NCI-H748 treated with DMSO at 0.1 percent for 48 hours (cell line): ENCODE results near the gene CCDC40.

Experiments
- DNase-seq: peaks from one replicate; lab custom pipeline; 2025; lab: John Stamatoyannopoulos, UW

Gene CCDC40

GRCh38 chr17:80000136-80000535 lies 36.3 kb upstream of the CCDC40 start:
- DNase-seq: no peak

- no peak for DNase-seq
Observed at GRCh38 chr17:80000981-80001775, 35.3 kb upstream of the CCDC40 start.

- no peak for DNase-seq
Observed at GRCh38 chr17:80002070-80002641, 34.3 kb upstream of the CCDC40 start.

- DNase-seq: no peak
Observed at GRCh38 chr17:80002690-80003490, 33.6 kb upstream of the CCDC40 start.

GRCh38 chr17:80003969-80004368 lies 32.5 kb upstream of the CCDC40 start:
- DNase-seq: no peak

- DNase-seq: no peak
Observed at GRCh38 chr17:80005360-80006338, 30.8 kb upstream of the CCDC40 start.

GRCh38 chr17:80006339-80006720 lies 30.1 kb upstream of the CCDC40 start:
- DNase-seq: no peak

GRCh38 chr17:80006811-80007752 lies 29.4 kb upstream of the CCDC40 start:
- no peak for DNase-seq

- no peak for DNase-seq
Observed at GRCh38 chr17:80007939-80008338, 28.5 kb upstream of the CCDC40 start.

- DNase-seq: no peak
Observed at GRCh38 chr17:80008383-80008840, 28.0 kb upstream of the CCDC40 start.

GRCh38 chr17:80008848-80009247 lies 27.6 kb upstream of the CCDC40 start:
- no peak for DNase-seq

- DNase-seq: no peak
Observed at GRCh38 chr17:80009391-80010282, 26.8 kb upstream of the CCDC40 start.

- no peak for DNase-seq
Observed at GRCh38 chr17:80010283-80010858, 26.1 kb upstream of the CCDC40 start.

GRCh38 chr17:80011989-80012555 lies 24.4 kb upstream of the CCDC40 start:
- DNase-seq: no peak

- no peak for DNase-seq
Observed at GRCh38 chr17:80012765-80013741, 23.4 kb upstream of the CCDC40 start.

GRCh38 chr17:80017226-80018010 lies 19.0 kb upstream of the CCDC40 start:
- no peak for DNase-seq
